AG04450 (cell line): ENCODE results near the gene CNTNAP2. TPM values are rescaled to one million over a fixed set of nuclear protein-coding genes. Genes with fewer than 3 reads are reported as not detected.

Experiments
- CTCF ChIA-PET: fragments of 300-600, 350-600 bp; formaldehyde crosslinking; extraction: SDS; loops from one replicate; lab custom pipeline; 2022; ENCODE audit warnings: antibody characterized with exemption, inconsistent platforms; lab: Charles Lee
- POLR2A ChIA-PET: fragments of 350-600 bp; formaldehyde crosslinking; extraction: SDS; loops from one replicate; lab custom pipeline; 2021; ENCODE audit warnings: antibody characterized with exemption, inconsistent platforms; lab: Yijun Ruan, JAX
- DNase-seq: peaks from one replicate; pipeline ENCODE4 v3.0.0-alpha.2; 2011; ENCODE audit warnings: low read depth, low spot score
- H3K27ac ChIP-seq: one replicate; pipeline ENCODE4 v1.5.1; 2012; ENCODE audit warnings: low read depth, low read length, control low read depth
- H3K27me3 ChIP-seq: one replicate; pipeline ENCODE4 v1.6.0; 2012; ENCODE audit warnings: low read length; ENCODE audit not compliant: control insufficient read depth, insufficient read depth
- H3K4me3 ChIP-seq: 2 replicates; pipeline ENCODE4 v1.5.1; 2011; ENCODE audit warnings: mild to moderate bottlenecking, low read depth, low read length, control low read depth
- H3K9me3 ChIP-seq: 2 replicates; pipeline ENCODE4 v1.5.1; 2012; ENCODE audit warnings: low read length; ENCODE audit not compliant: control insufficient read depth, insufficient read depth
- CTCF ChIP-seq: IDR thresholded peaks from 2 replicates; pipeline ENCODE4 v1.5.1; 2011; ENCODE audit warnings: low read depth, low read length, control low read depth, inconsistent platforms
- polyA plus RNA-seq: library from polyadenylated mRNA; depleted of rRNA; stranded (reverse); fragments of >200 nt; gene quantifications from 2 replicates; pipeline ENCODE4 v1.2.3, GENCODE V29; 2011

The CNTNAP2 gene
- polyA plus RNA-seq, 1 experiment: not detected

- CTCF ChIA-PET: no interaction called here
These were observed 1993.7 kb downstream of the CNTNAP2 start for GRCh38 chr7:148110097-148110868.

GRCh38 chr7:148114804-148115203, 1998.2 kb downstream of the CNTNAP2 start:
- Histone ChIP-seq H3K27ac (no peak overlapping the region), H3K4me3 (no peak overlapping the region), H3K27me3 (peaks cover 2% of the 10 kb centered on the region), H3K9me3 (peaks cover 43% of the 10 kb centered on the region)
- ChIA-PET CTCF (no interaction called here), POLR2A (no interaction called here)
- DNase-seq: no peak
- TF ChIP-seq CTCF: no peak

More at GRCh38 chr7:148110097-148110868, 1993.7 kb downstream of the CNTNAP2 start:
- no peak for TF ChIP-seq CTCF
- no peak overlapping the region for H3K27ac ChIP-seq
- no peaks in the 10 kb centered on the region for H3K27me3 ChIP-seq
- H3K9me3 ChIP-seq: peaks cover 32% of the 10 kb centered on the region
- no peak overlapping the region for H3K4me3 ChIP-seq
- no peak for DNase-seq
- POLR2A ChIA-PET: no interaction called here

GRCh38 chr7:148115308-148115707, 1998.7 kb downstream of the CNTNAP2 start:
- no peak for TF ChIP-seq CTCF
- no peak for DNase-seq
- H3K4me3 ChIP-seq: no peak overlapping the region
- peaks cover 2% of the 10 kb centered on the region for H3K27me3 ChIP-seq
- H3K9me3 ChIP-seq: peaks cover 43% of the 10 kb centered on the region
- no peak overlapping the region for H3K27ac ChIP-seq
- ChIA-PET POLR2A (no interaction called here), CTCF (no interaction called here)

GRCh38 chr7:148116195-148116594, 1999.6 kb downstream of the CNTNAP2 start:
- DNase-seq: no peak
- CTCF ChIA-PET: no interaction called here
- TF ChIP-seq CTCF: no peak

GRCh38 chr7:148116829-148117403, 2000.3 kb downstream of the CNTNAP2 start:
- peaks cover 2% of the 10 kb centered on the region for H3K27me3 ChIP-seq
- H3K27ac ChIP-seq: no peak overlapping the region
- H3K4me3 ChIP-seq: no peak overlapping the region
- H3K9me3 ChIP-seq: peaks cover 41% of the 10 kb centered on the region
- ChIA-PET POLR2A (no interaction called here), CTCF (no interaction called here)
- DNase-seq: no peak
- no peak for TF ChIP-seq CTCF

More at GRCh38 chr7:148116195-148116594, 1999.6 kb downstream of the CNTNAP2 start:
- Histone ChIP-seq H3K27me3 (peaks cover 2% of the 10 kb centered on the region), H3K4me3 (no peak overlapping the region), H3K9me3 (peaks cover 42% of the 10 kb centered on the region), H3K27ac (no peak overlapping the region)
- POLR2A ChIA-PET: no interaction called here
